ENCODE results near the gene DTX4. TPM values are rescaled to one million over a fixed set of nuclear protein-coding genes. Genes with fewer than 3 reads are reported as not detected.
A peak's percentile ranks its signal among the peaks of the same experiment; 100 is the strongest.

Gene DTX4
- total RNA-seq, 2 experiments from 2014 or later, result 0.30 to 0.48 TPM

- H3K4me1 Mint-ChIP-seq, result peaks cover 4% of the 10 kb centered on the region
- H3K27me3 Mint-ChIP-seq, result peaks cover 3% of the 10 kb centered on the region
- no peak for DNase-seq
- no peak overlapping the region for H3K4me3 Mint-ChIP-seq
- no peak overlapping the region for H3K27ac Mint-ChIP-seq
- no peaks in the 10 kb centered on the region for H3K9me3 Mint-ChIP-seq
- ChIA-PET POLR2A (no interaction called here), CTCF (interaction anchor here (1.4 to 1.6 kb wide), 3 partner anchors 8 to 27 kb away, joined by 3 to 5 read pairs (median 4); partner anchors contain the start of gene DTX4)
- no peaks in the 10 kb centered on the region for H3K36me3 Mint-ChIP-seq (ENCODE audit: low read depth)
Measured at GRCh38 chr11:59198726-59199125, 26.8 kb downstream of the DTX4 start.

GRCh38 chr11:59199546-59200422, 27.9 kb downstream of the DTX4 start:
- ChIA-PET POLR2A (no interaction called here), CTCF (interaction anchor here (1.4 to 5.0 kb wide), 4 partner anchors 13 to 28 kb away, joined by 3 to 30 read pairs (median 16); partner anchors contain the start of gene DTX4)
- H3K9me3 Mint-ChIP-seq, result no peaks in the 10 kb centered on the region
- no peaks in the 10 kb centered on the region for H3K27me3 Mint-ChIP-seq
- peaks cover 4% of the 10 kb centered on the region for H3K4me1 Mint-ChIP-seq
- no peak overlapping the region for H3K27ac Mint-ChIP-seq
- no peak for DNase-seq
- no peaks in the 10 kb centered on the region for H3K36me3 Mint-ChIP-seq (ENCODE audit: low read depth)
- no peak overlapping the region for H3K4me3 Mint-ChIP-seq

- H3K27me3 Mint-ChIP-seq, result no peaks in the 10 kb centered on the region
- CTCF ChIA-PET, result interaction anchor here (3.6 to 5.0 kb wide), 2 partner anchors 14 to 28 kb away, joined by 28 to 30 read pairs; partner anchors contain the start of gene DTX4
- no peak overlapping the region for H3K4me3 Mint-ChIP-seq
- no peaks in the 10 kb centered on the region for H3K36me3 Mint-ChIP-seq (ENCODE audit: low read depth)
- POLR2A ChIA-PET, result no interaction called here
- H3K9me3 Mint-ChIP-seq, result no peaks in the 10 kb centered on the region
- no peak overlapping the region for H3K27ac Mint-ChIP-seq
- H3K4me1 Mint-ChIP-seq, result peaks cover 4% of the 10 kb centered on the region
- DNase-seq, result no peak
Measured at GRCh38 chr11:59200423-59200746, 28.5 kb downstream of the DTX4 start.

GRCh38 chr11:59201353-59201752, 29.4 kb downstream of the DTX4 start:
- POLR2A ChIA-PET, result no interaction called here
- Mint-ChIP-seq H3K36me3 (ENCODE audit: low read depth) (no peaks in the 10 kb centered on the region), H3K4me3 (no peak overlapping the region), H3K4me1 (peaks cover 4% of the 10 kb centered on the region), H3K27ac (no peak overlapping the region), H3K9me3 (no peaks in the 10 kb centered on the region), H3K27me3 (no peaks in the 10 kb centered on the region)
- CTCF ChIA-PET, result interaction anchor here (3.6 to 5.0 kb wide), 2 partner anchors 15 to 29 kb away, joined by 28 to 30 read pairs; partner anchors contain the start of gene DTX4
- DNase-seq, result no peak

- Mint-ChIP-seq H3K4me3 (no peak overlapping the region), H3K27me3 (peaks cover 22% of the 10 kb centered on the region), H3K9me3 (no peaks in the 10 kb centered on the region), H3K4me1 (peaks cover 22% of the 10 kb centered on the region), H3K27ac (no peak overlapping the region), H3K36me3 (ENCODE audit: low read depth) (no peaks in the 10 kb centered on the region)
- DNase-seq, result no peak
- POLR2A ChIA-PET, result no interaction called here
- CTCF ChIA-PET, result interaction anchor here (1.2 to 5.0 kb wide), 2 partner anchors 18 to 33 kb away, joined by 4 to 30 read pairs; partner anchors contain the start of gene DTX4
Measured at GRCh38 chr11:59204746-59205145, 32.8 kb downstream of the DTX4 start.

- POLR2A ChIA-PET, result no interaction called here
- Mint-ChIP-seq H3K27ac (no peak overlapping the region), H3K9me3 (no peaks in the 10 kb centered on the region), H3K4me3 (no peak overlapping the region), H3K4me1 (peaks cover 18% of the 10 kb centered on the region), H3K36me3 (ENCODE audit: low read depth) (no peaks in the 10 kb centered on the region), H3K27me3 (peaks cover 22% of the 10 kb centered on the region)
- no peak for DNase-seq
- CTCF ChIA-PET, result interaction anchor here (1.5 to 2.9 kb wide), 4 partner anchors 34 to 224 kb away, joined by 3 to 10 read pairs (median 6); partner anchors contain the start of gene DTX4
Measured at GRCh38 chr11:59205648-59206047, 33.7 kb downstream of the DTX4 start.

- H3K4me3 Mint-ChIP-seq, result no peak overlapping the region
Measured at GRCh38 chr11:59206635-59207034, 34.7 kb downstream of the DTX4 start.

GRCh38 chr11:59207988-59208451, 36.1 kb downstream of the DTX4 start:
- peak; percentile 35 for DNase-seq
- ChIA-PET CTCF (interaction anchor here (2.9 kb wide), 1 partner anchor 36 kb away, joined by 10 read pairs; the partner anchor contains the start of gene DTX4), POLR2A (no interaction called here)
- H3K36me3 Mint-ChIP-seq (ENCODE audit: low read depth), result no peaks in the 10 kb centered on the region
- H3K9me3 Mint-ChIP-seq, result no peaks in the 10 kb centered on the region
- H3K4me3 Mint-ChIP-seq, result no peak overlapping the region
- no peak overlapping the region for H3K27ac Mint-ChIP-seq
- H3K27me3 Mint-ChIP-seq, result peaks cover 22% of the 10 kb centered on the region
- H3K4me1 Mint-ChIP-seq, result peaks cover 18% of the 10 kb centered on the region

More at GRCh38 chr11:59206635-59207034, 34.7 kb downstream of the DTX4 start:
- DNase-seq, result no peak
- H3K27ac Mint-ChIP-seq, result no peak overlapping the region
- H3K4me1 Mint-ChIP-seq, result peaks cover 18% of the 10 kb centered on the region
- H3K36me3 Mint-ChIP-seq (ENCODE audit: low read depth), result no peaks in the 10 kb centered on the region
- CTCF ChIA-PET, result interaction anchor here (1.2 to 2.9 kb wide), 6 partner anchors 8 to 223 kb away, joined by 3 to 10 read pairs (median 5); partner anchors contain the start of gene DTX4
- H3K27me3 Mint-ChIP-seq, result peaks cover 22% of the 10 kb centered on the region
- POLR2A ChIA-PET, result no interaction called here
- no peaks in the 10 kb centered on the region for H3K9me3 Mint-ChIP-seq

- H3K4me3 Mint-ChIP-seq, result no peak overlapping the region
- ChIA-PET POLR2A (no interaction called here), CTCF (interaction anchor here (0.6 to 0.9 kb wide), 2 partner anchors 21 to 38 kb away, joined by 3 to 4 read pairs; no protein-coding TSS in a partner anchor)
- no peaks in the 10 kb centered on the region for H3K9me3 Mint-ChIP-seq
- H3K27ac Mint-ChIP-seq, result no peak overlapping the region
- peaks cover 22% of the 10 kb centered on the region for H3K27me3 Mint-ChIP-seq
- H3K4me1 Mint-ChIP-seq, result peaks cover 18% of the 10 kb centered on the region
- no peaks in the 10 kb centered on the region for H3K36me3 Mint-ChIP-seq (ENCODE audit: low read depth)
- no peak for DNase-seq
Measured at GRCh38 chr11:59208956-59209355, 37.0 kb downstream of the DTX4 start.

DNA sequence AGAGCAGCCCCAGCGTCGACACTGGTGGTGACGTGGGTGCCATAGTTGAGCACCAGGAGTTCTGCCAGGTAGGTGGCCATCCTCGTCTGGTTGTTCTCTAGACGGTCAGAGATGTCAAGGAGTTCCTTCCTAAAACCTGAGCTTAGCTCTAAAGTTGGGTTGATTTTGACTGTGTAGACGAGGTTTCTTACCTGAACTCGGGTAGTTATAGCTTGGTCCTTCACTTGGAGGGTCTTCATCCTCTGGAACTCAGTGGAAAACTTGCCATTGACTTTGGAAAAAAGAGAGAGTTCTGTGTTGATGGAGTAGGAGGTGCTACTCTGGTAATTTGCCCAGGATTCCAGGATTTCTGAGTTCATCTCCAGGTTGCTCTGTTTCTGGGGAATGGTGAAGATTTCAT, 40.3 kb downstream of the DTX4 start:
- CTCF ChIA-PET, result interaction anchor here (1.7 kb wide), 1 partner anchor 9 kb away, joined by 4 read pairs; no protein-coding TSS in a partner anchor
- Mint-ChIP-seq H3K4me3 (no peak overlapping the region), H3K36me3 (ENCODE audit: low read depth) (no peaks in the 10 kb centered on the region), H3K27ac (no peak overlapping the region), H3K27me3 (peaks cover 19% of the 10 kb centered on the region), H3K4me1 (peaks cover 21% of the 10 kb centered on the region), H3K9me3 (no peaks in the 10 kb centered on the region)
- POLR2A ChIA-PET, result no interaction called here
- no peak for DNase-seq

DNA sequence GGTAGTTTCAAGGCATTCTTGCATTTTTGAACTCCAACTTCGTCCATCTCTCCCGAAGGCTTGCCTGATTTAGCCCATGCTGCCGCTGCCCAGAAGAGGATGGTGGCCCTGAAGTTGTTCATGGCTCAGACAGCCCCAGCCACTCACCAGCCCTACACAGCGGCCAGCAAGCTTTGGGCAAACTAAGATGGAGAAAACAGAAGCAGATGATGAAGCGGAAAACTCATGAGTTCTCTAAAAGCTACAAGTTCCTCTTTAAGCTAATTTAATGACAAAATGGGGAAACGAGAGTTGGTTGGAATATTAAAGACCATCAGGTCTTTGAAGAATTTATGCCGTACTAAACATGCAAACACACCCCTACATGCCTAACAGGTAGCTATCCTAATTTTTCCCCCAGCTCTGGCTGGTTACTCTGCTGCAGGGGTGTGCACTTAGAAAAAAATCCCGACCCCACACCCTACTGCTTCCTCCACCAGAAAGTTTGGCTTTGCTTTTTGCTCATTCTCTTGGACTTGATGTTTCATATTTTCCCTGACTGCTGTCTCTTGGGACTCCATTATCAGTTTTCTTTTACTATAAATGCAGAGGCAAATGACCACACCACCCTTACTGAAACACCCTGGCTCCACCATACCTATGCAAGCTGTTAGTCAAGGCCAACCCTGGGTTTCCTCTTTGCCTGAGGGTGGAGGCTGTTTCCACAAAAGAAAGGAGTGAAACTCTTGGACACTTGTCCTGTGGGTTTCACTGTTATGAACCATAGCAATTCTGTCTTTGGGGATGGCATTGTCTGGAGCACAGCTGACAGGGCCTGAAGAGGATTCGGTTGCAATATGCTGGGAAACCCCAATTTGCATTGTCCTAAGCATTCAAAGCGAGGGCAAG, 41.1 kb downstream of the DTX4 start, which contains the start of gene MPEG1:
TSS of gene MPEG1 (minus strand) at position 184 of the 888 bp plus-strand sequence. CDS start at position 122, 62 bp downstream.
- H3K4me1 Mint-ChIP-seq, result peaks cover 18% of the 10 kb centered on the region
- H3K27me3 Mint-ChIP-seq, result peaks cover 14% of the 10 kb centered on the region
- H3K27ac Mint-ChIP-seq, result no peak within 1 kb of the TSS
- ChIA-PET CTCF (interaction anchor here (1.7 kb wide), 1 partner anchor 10 kb away, joined by 4 read pairs; no protein-coding TSS in a partner anchor), POLR2A (no interaction called here)
- H3K4me3 Mint-ChIP-seq, result no peak within 1 kb of the TSS
- H3K36me3 Mint-ChIP-seq (ENCODE audit: low read depth), result no peaks in the 10 kb centered on the region
- no peaks in the 10 kb centered on the region for H3K9me3 Mint-ChIP-seq
- no peak for DNase-seq

GRCh38 chr11:59214141-59214893, 42.4 kb downstream of the DTX4 start:
- Mint-ChIP-seq H3K27me3 (peaks cover 7% of the 10 kb centered on the region), H3K27ac (no peak overlapping the region), H3K36me3 (ENCODE audit: low read depth) (no peaks in the 10 kb centered on the region), H3K4me3 (no peak overlapping the region), H3K4me1 (peaks cover 12% of the 10 kb centered on the region), H3K9me3 (no peaks in the 10 kb centered on the region)
- no peak for DNase-seq
- ChIA-PET POLR2A (no interaction called here), CTCF (no interaction called here)
